ENCODE data around the gene PRSS35.
"Not testable (repeated sequence)": the region's sequence is repeated elsewhere in the genome, so short reads cannot be mapped to it uniquely, and the experiment has no call there.

The PRSS35 gene

GRCh38 chr6:83511901-83512681, at the start of gene PRSS35:
Gene PRSS35 (plus strand): TSS chr6:83512534. CDS start chr6:83523442, 10,908 bp downstream.
- DNase-seq: no peak

- no peak for DNase-seq
These were observed 48.4 kb upstream of the PRSS35 start for GRCh38 chr6:83463886-83464285.

- DNase-seq: no peak
These were observed 47.8 kb upstream of the PRSS35 start for GRCh38 chr6:83464381-83465140.

- DNase-seq: no peak
These were observed 46.0 kb upstream of the PRSS35 start for GRCh38 chr6:83466328-83466727.

- DNase-seq: peak; percentile 9
These were observed 44.7 kb upstream of the PRSS35 start for GRCh38 chr6:83467620-83468036.

- no peak for DNase-seq
These were observed 42.3 kb upstream of the PRSS35 start for GRCh38 chr6:83470001-83470400.

GRCh38 chr6:83470587-83470986, 41.7 kb upstream of the PRSS35 start:
- no peak for DNase-seq

- no peak for DNase-seq
These were observed 39.6 kb upstream of the PRSS35 start for GRCh38 chr6:83472767-83473166.

- no peak for DNase-seq
These were observed 38.0 kb upstream of the PRSS35 start for GRCh38 chr6:83474309-83474708.

- DNase-seq: no peak
These were observed 35.4 kb upstream of the PRSS35 start for GRCh38 chr6:83476971-83477370.

GRCh38 chr6:83479389-83479788, 32.9 kb upstream of the PRSS35 start:
- DNase-seq: no peak

GRCh38 chr6:83480470-83480869, 31.9 kb upstream of the PRSS35 start:
- no peak for DNase-seq

- not testable (repeated sequence) for DNase-seq
These were observed 30.4 kb upstream of the PRSS35 start for GRCh38 chr6:83481938-83482337.

GRCh38 chr6:83488448-83488847, 23.9 kb upstream of the PRSS35 start:
- DNase-seq: no peak

- no peak for DNase-seq
These were observed 23.5 kb upstream of the PRSS35 start for GRCh38 chr6:83488861-83489260.

- no peak for DNase-seq
These were observed 22.0 kb upstream of the PRSS35 start for GRCh38 chr6:83490217-83490807.

GRCh38 chr6:83505356-83505755, 7.0 kb upstream of the PRSS35 start:
- DNase-seq: no peak

GRCh38 chr6:83509441-83509840, 2.9 kb upstream of the PRSS35 start:
- no peak for DNase-seq

- DNase-seq: no peak
These were observed 1.5 kb upstream of the PRSS35 start for GRCh38 chr6:83510791-83511190.

GRCh38 chr6:83511266-83511665, 1.1 kb upstream of the PRSS35 start:
- DNase-seq: no peak

- DNase-seq: no peak
These were observed 2.1 kb downstream of the PRSS35 start for GRCh38 chr6:83514466-83514865.

- peak; percentile 52 for DNase-seq
These were observed 2.6 kb downstream of the PRSS35 start for GRCh38 chr6:83514866-83515466.

- no peak for DNase-seq
These were observed 5.2 kb downstream of the PRSS35 start for GRCh38 chr6:83517500-83517899.

Measured in CD4-positive, alpha-beta T cell treated with Interleukin-10 for 1 hour (primary cell).